ENCODE measurements around the gene CAMTA1.

CAMTA1 gene

DNA sequence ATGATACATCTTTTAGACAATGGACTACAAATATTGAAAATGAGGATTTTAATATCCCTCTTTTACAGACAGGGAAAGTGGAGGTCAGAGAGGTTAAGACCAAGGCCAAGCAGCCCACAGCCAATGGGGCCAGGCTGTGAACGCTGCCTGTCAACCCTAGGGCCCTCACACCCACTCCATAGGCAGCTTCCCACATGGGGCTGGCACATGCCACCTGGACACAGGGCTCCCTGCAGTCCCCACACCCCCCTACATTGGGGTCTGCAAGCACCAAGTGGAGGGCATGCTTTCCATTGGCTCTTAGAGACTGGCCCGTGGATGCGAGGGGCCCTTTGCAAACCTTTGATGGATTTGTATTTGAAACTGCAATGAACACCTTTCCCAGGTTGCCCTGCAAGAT, 637.3 kb downstream of the CAMTA1 start:
- Histone ChIP-seq H3K27ac (ENCODE audit: low read depth, low read length) (no peak overlapping the region), H3K36me3 (ENCODE audit: insufficient read depth, low read length) (no peaks in the 10 kb centered on the region), H3K9ac (ENCODE audit: low read depth, low read length) (no peak overlapping the region), H3K27me3 (ENCODE audit: insufficient read depth, low read length) (no peaks in the 10 kb centered on the region), H3K9me3 (ENCODE audit: insufficient read depth, low read depth, low read length) (peaks cover 9% of the 10 kb centered on the region), H3K4me3 (ENCODE audit: low read length) (no peak overlapping the region), H3K4me1 (ENCODE audit: insufficient read depth, low read length) (no peaks in the 10 kb centered on the region)
- 92% methylated on average over 3 of the region's 3 CpGs for WGBS

DNA sequence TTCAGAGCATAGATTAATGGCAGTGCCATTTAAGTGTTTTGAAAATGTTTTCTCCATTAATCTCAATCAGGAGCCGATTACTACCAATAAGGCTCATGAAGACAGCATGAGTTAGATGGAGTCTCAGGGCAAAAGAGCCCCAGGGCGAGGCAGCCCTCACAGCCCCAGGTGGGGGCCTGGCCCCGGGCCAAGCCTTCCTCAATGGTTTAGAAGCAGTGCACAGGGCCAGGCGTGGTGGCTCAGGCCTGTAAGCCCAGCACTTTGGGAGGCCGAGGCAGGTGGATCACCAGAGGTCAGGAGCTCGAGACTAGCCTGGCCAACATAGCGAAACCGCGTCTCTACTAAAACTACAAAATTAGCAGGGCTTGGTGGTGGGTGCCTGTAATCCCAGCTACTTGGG, 637.7 kb downstream of the CAMTA1 start:
- Histone ChIP-seq H3K36me3 (ENCODE audit: insufficient read depth, low read length) (no peaks in the 10 kb centered on the region), H3K27ac (ENCODE audit: low read depth, low read length) (no peak overlapping the region), H3K9ac (ENCODE audit: low read depth, low read length) (no peak overlapping the region), H3K27me3 (ENCODE audit: insufficient read depth, low read length) (no peaks in the 10 kb centered on the region), H3K4me3 (ENCODE audit: low read length) (no peak overlapping the region), H3K9me3 (ENCODE audit: insufficient read depth, low read depth, low read length) (peaks cover 5% of the 10 kb centered on the region), H3K4me1 (ENCODE audit: insufficient read depth, low read length) (no peaks in the 10 kb centered on the region)
- WGBS: 88% methylated on average over 9 of the region's 9 CpGs

DNA sequence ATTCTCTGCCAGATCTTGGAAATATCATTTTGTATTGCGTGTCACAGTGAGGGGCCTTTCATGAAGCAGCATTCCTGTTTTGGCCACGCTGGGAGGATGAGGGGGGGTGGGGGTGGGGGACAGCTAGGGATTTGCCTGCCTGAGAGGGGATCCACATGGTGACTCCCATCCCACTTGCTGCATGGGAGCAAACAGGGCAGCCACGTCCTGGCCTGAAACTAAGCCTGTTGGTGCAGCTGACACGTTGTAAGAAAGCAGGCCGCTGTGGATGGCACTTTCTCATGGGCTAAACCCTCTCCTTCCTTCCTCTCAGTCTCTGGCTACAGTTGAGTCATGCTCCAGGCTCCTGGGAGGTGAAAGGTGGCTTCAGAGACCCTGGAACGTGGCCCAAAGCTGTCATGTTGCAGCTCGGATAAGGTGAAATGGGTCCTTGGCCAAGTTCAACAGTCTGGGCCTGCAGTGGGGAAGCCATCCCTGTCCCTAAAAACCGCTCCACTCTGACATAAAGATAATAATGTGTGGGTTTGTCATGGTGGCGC, 639.2 kb downstream of the CAMTA1 start:
- no peak overlapping the region for H3K27ac ChIP-seq (ENCODE audit: low read depth, low read length)
- H3K4me1 ChIP-seq (ENCODE audit: insufficient read depth, low read length): no peaks in the 10 kb centered on the region
- H3K9me3 ChIP-seq (ENCODE audit: insufficient read depth, low read depth, low read length): no peaks in the 10 kb centered on the region
- no peak overlapping the region for H3K9ac ChIP-seq (ENCODE audit: low read depth, low read length)
- WGBS: 84% methylated on average over 9 of the region's 9 CpGs
- no peak overlapping the region for H3K4me3 ChIP-seq (ENCODE audit: low read length)
- H3K27me3 ChIP-seq (ENCODE audit: insufficient read depth, low read length): no peaks in the 10 kb centered on the region
- H3K36me3 ChIP-seq (ENCODE audit: insufficient read depth, low read length): no peaks in the 10 kb centered on the region

GRCh38 chr1:7425229-7425628, 640.0 kb downstream of the CAMTA1 start:
- no peaks in the 10 kb centered on the region for H3K9me3 ChIP-seq (ENCODE audit: insufficient read depth, low read depth, low read length)
- 98% methylated on average over 6 of the region's 6 CpGs for WGBS
- no peak overlapping the region for H3K4me3 ChIP-seq (ENCODE audit: low read length)
- H3K9ac ChIP-seq (ENCODE audit: low read depth, low read length): no peak overlapping the region
- no peaks in the 10 kb centered on the region for H3K4me1 ChIP-seq (ENCODE audit: insufficient read depth, low read length)
- H3K27me3 ChIP-seq (ENCODE audit: insufficient read depth, low read length): no peaks in the 10 kb centered on the region
- H3K36me3 ChIP-seq (ENCODE audit: insufficient read depth, low read length): no peaks in the 10 kb centered on the region
- no peak overlapping the region for H3K27ac ChIP-seq (ENCODE audit: low read depth, low read length)

DNA sequence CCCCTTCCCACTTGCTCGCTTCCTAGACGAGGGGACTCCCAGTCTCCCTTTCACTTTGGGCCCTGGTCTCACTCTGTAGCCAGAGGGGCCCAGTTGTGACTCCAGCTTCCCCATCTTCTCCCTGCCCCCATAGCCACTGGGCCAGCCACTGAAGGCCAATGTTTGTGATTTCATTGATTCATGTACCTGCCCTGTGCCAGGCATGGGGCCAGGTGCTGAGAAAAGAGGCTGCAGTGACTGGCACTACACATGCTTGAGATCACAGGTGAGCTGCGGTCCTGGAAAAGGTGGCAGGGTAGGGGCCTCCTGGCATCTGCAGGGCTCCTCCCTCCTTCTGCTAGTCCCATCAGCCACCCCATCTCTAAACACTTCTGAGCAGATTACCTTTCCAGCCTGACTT, 640.5 kb downstream of the CAMTA1 start:
- Histone ChIP-seq H3K27me3 (ENCODE audit: insufficient read depth, low read length) (no peaks in the 10 kb centered on the region), H3K9me3 (ENCODE audit: insufficient read depth, low read depth, low read length) (no peaks in the 10 kb centered on the region), H3K9ac (ENCODE audit: low read depth, low read length) (no peak overlapping the region), H3K4me3 (ENCODE audit: low read length) (no peak overlapping the region), H3K27ac (ENCODE audit: low read depth, low read length) (no peak overlapping the region), H3K36me3 (ENCODE audit: insufficient read depth, low read length) (no peaks in the 10 kb centered on the region), H3K4me1 (ENCODE audit: insufficient read depth, low read length) (no peaks in the 10 kb centered on the region)
- WGBS: 98% methylated on average over 3 of the region's 3 CpGs

DNA sequence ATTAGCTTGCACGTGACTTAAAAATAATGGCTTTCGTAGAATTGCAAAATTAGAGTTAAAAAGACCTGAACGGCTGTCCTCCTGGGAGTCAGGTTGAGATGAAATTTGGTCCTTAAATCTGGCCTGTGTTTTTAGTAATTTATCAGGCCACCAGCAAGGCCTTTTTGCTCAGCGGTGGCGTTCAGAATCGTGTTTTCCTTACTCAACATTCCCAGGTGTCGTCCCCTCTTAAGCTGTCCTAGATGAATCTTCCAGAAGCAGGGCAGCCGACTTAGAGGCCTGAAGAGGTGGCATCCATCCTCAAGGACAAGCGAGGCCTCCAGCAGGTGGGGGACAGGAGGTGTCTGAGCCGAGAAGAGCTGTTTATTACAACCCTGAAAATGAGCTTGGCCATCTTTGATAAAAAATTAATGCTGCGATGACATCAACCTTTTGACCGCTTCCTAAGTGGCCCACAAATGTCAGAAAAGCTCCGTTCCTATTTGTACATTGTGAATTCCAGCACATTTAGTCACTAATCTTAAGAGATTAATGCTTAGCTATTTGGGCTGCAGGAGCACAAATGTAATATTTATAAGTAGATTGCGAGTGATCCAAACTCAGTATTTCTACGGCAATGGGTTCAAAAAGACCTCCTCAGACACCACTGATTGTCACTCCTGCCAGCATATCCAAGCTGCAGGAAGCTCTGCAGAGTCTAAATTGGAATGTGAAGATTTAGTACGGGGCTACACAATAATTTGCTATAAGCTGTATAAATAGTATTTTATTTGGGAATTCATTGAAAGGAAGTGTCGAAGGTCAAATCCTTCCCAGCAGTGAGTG, 641.7 kb downstream of the CAMTA1 start:
- H3K9ac ChIP-seq (ENCODE audit: low read depth, low read length): no peak overlapping the region
- 89% methylated on average over 16 of the region's 17 CpGs for WGBS

GRCh38 chr1:7427605-7428300, 642.5 kb downstream of the CAMTA1 start:
- no peaks in the 10 kb centered on the region for H3K9me3 ChIP-seq (ENCODE audit: insufficient read depth, low read depth, low read length)
- H3K4me3 ChIP-seq (ENCODE audit: low read length): no peak overlapping the region
- no peaks in the 10 kb centered on the region for H3K36me3 ChIP-seq (ENCODE audit: insufficient read depth, low read length)
- H3K27me3 ChIP-seq (ENCODE audit: insufficient read depth, low read length): no peaks in the 10 kb centered on the region
- no peak overlapping the region for H3K27ac ChIP-seq (ENCODE audit: low read depth, low read length)
- H3K9ac ChIP-seq (ENCODE audit: low read depth, low read length): no peak overlapping the region
- WGBS: 90% methylated on average over 16 of the region's 17 CpGs
- H3K4me1 ChIP-seq (ENCODE audit: insufficient read depth, low read length): no peaks in the 10 kb centered on the region

More for the DNA sequence above, 641.7 kb downstream of the CAMTA1 start:
- no peak overlapping the region for H3K4me3 ChIP-seq (ENCODE audit: low read length)
- no peak overlapping the region for H3K27ac ChIP-seq (ENCODE audit: low read depth, low read length)
- no peaks in the 10 kb centered on the region for H3K4me1 ChIP-seq (ENCODE audit: insufficient read depth, low read length)
- H3K9me3 ChIP-seq (ENCODE audit: insufficient read depth, low read depth, low read length): no peaks in the 10 kb centered on the region
- no peaks in the 10 kb centered on the region for H3K36me3 ChIP-seq (ENCODE audit: insufficient read depth, low read length)
- no peaks in the 10 kb centered on the region for H3K27me3 ChIP-seq (ENCODE audit: insufficient read depth, low read length)

GRCh38 chr1:7429290-7429689, 644.0 kb downstream of the CAMTA1 start:
- Histone ChIP-seq H3K27ac (ENCODE audit: low read depth, low read length) (no peak overlapping the region), H3K36me3 (ENCODE audit: insufficient read depth, low read length) (no peaks in the 10 kb centered on the region), H3K9me3 (ENCODE audit: insufficient read depth, low read depth, low read length) (peaks cover 1% of the 10 kb centered on the region; the same call in 1 of the 2 replicates), H3K9ac (ENCODE audit: low read depth, low read length) (no peak overlapping the region), H3K27me3 (ENCODE audit: insufficient read depth, low read length) (no peaks in the 10 kb centered on the region), H3K4me1 (ENCODE audit: insufficient read depth, low read length) (no peaks in the 10 kb centered on the region), H3K4me3 (ENCODE audit: low read length) (no peak overlapping the region)
- WGBS: 95% methylated on average over 3 of the region's 3 CpGs

DNA sequence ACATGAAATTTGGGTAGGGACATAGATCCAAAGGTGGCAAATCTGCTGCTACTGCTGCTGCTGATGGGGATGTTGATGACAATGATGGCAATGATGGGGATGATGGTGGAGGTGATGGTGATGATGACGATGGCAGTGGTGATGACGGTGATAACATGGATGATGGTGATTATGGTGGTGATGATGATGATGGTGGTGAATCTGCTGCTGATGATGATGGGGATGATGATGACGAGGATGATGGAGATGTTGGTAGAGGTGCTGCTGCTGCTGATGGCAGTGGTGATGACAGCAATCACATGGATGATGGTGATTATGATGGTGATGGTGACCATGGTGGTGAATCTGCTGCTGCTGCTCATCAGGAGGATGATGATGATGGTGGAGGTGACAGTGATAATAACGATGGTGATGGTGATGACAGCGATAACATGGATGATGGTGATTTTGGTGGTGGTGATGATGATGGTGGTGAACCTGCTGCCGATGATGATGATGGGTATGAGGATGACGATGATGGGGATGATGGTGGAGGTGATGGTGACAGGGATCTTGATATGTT, 644.9 kb downstream of the CAMTA1 start:
- Histone ChIP-seq H3K27me3 (ENCODE audit: insufficient read depth, low read length) (no peaks in the 10 kb centered on the region), H3K9me3 (ENCODE audit: insufficient read depth, low read depth, low read length) (peaks cover 5% of the 10 kb centered on the region; the same call in 1 of the 2 replicates), H3K4me3 (ENCODE audit: low read length) (no peak overlapping the region), H3K36me3 (ENCODE audit: insufficient read depth, low read length) (no peaks in the 10 kb centered on the region), H3K27ac (ENCODE audit: low read depth, low read length) (no peak overlapping the region), H3K9ac (ENCODE audit: low read depth, low read length) (no peak overlapping the region), H3K4me1 (ENCODE audit: insufficient read depth, low read length) (no peaks in the 10 kb centered on the region)
- WGBS: 94% methylated on average over 6 of the region's 7 CpGs

- WGBS: 89% methylated on average over 1 of the region's 1 CpG
- Histone ChIP-seq H3K9me3 (ENCODE audit: insufficient read depth, low read depth, low read length) (peaks cover 5% of the 10 kb centered on the region; the same call in 1 of the 2 replicates), H3K27ac (ENCODE audit: low read depth, low read length) (no peak overlapping the region), H3K4me1 (ENCODE audit: insufficient read depth, low read length) (no peaks in the 10 kb centered on the region), H3K9ac (ENCODE audit: low read depth, low read length) (no peak overlapping the region), H3K36me3 (ENCODE audit: insufficient read depth, low read length) (no peaks in the 10 kb centered on the region), H3K4me3 (ENCODE audit: low read length) (no peak overlapping the region), H3K27me3 (ENCODE audit: insufficient read depth, low read length) (no peaks in the 10 kb centered on the region)
Observed at GRCh38 chr1:7430691-7431090, 645.4 kb downstream of the CAMTA1 start.
